Measurements from ENCODE around the gene FRAT2.
"Not testable (repeated sequence)": the region's sequence is repeated elsewhere in the genome, so short reads cannot be mapped to it uniquely, and the experiment has no call there.

FRAT2 gene

DNA sequence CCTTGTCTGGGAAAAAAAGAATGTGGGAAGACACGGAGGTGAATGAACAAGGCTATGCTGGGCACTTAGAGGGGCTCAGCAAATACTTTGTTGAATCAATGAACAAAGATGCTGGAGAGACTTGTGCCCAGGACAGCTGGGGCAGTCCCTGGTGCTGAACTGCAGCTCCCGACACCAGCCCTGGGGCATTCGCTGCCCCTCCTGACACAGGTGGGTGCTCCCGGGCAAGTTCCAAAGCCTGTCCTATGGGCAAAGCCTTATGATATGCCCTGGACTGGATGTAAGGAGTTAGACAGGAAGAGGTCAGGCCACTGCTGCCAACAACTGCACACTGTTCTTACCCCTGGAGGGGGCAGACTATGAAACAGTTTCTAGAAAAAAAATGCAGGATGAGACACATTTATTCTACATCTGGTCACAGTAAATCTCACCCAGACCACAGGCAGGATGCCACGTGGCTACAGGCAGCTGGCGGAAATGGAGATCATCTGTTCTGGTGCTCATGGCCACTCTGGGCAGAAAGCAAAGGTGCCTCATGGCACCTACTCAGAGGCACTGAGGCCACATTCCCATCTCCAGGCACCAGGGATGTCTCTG is 21.9 kb upstream of the FRAT2 start:
- H3K27ac ChIP-seq: no peak overlapping the region
- TF ChIP-seq, protein P1, sequence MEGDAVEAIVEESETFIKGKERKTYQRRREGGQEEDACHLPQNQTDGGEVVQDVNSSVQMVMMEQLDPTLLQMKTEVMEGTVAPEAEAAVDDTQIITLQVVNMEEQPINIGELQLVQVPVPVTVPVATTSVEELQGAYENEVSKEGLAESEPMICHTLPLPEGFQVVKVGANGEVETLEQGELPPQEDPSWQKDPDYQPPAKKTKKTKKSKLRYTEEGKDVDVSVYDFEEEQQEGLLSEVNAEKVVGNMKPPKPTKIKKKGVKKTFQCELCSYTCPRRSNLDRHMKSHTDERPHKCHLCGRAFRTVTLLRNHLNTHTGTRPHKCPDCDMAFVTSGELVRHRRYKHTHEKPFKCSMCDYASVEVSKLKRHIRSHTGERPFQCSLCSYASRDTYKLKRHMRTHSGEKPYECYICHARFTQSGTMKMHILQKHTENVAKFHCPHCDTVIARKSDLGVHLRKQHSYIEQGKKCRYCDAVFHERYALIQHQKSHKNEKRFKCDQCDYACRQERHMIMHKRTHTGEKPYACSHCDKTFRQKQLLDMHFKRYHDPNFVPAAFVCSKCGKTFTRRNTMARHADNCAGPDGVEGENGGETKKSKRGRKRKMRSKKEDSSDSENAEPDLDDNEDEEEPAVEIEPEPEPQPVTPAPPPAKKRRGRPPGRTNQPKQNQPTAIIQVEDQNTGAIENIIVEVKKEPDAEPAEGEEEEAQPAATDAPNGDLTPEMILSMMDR (conservative IDR thresholded peaks at IDR 0.05): no peak

DNA sequence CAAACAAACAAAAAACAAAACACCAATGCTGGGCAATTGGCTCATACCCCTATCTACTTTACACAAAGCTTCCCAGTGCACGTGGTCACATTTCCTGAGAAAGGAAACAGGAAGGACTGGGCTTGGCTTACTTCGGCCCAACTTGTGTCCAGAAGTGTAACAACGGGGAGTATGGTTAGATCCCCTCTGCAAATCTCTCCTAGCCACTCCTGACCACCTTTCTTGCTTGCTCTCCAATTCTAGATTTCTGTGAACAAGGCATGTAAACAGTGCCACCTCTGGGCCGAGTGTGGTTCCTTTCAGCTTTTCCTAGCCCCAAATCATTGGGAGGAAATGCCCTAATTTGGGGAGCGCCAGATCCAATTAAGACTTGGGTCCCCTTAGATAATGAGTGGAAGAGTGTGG is 21.0 kb upstream of the FRAT2 start:
- TF ChIP-seq ZFX (IDR thresholded peaks at IDR 0.05): no peak
- TF ChIP-seq, protein P1 (conservative IDR thresholded peaks at IDR 0.05): no peak
- no peak overlapping the region for H3K27ac ChIP-seq

DNA sequence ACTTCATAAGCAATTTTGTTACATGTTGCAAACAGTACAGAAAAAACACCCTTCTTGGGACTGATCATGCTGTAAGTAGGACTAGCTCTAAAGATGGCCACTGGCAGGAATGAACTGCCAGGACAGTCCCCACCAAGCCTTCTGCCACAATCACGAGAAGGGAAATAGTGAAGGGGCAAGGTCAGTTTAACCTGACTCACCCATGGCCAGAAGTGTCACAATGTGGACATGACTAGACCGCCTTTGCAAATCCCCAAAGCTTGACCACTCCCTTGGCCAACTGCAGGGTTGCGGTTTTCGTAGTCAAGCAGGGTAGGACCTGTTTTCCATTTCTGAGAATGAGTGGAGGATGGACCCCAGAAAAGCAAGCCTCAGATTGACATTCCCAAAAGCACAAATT is 19.4 kb upstream of the FRAT2 start:
- TF ChIP-seq, protein P1 (conservative IDR thresholded peaks at IDR 0.05): no peak
- no peak for TF ChIP-seq ZFX (IDR thresholded peaks at IDR 0.05)
- H3K27ac ChIP-seq: no peak overlapping the region

DNA sequence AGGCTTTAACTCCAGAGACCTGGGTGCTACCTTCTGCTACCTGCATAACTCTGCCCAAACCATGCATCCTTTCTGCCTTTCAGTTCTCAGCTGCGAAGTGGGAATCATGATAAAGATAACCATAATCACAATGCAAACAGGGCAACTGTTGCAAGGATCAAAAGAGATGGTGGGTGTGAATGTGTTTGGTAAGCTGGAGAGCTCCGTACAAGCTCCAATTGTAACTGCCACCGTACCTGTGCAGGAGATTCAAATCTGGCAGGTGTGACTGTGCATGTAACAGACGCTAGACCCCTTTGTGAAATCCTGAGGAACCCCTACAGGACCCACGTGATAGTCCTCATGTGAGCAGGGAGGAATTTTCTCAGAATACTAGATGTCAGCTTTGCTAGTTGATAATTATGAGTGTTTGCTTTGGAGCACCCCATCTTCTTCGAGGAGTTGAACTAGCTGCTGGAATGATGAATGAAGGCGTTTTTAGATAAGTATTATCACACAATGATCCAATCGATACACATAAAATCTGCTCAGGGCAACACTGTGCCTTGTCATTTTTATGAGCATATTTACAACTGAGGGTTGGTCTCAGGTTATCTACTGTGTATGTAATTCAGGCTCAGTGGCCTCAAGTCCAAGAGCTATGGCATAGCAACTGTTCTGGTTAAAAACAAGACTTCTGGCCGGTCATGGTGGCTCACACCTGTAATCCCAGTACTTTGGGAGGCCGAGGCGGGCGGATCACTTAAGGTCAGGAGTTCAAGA is 15.4 kb upstream of the FRAT2 start:
- TF ChIP-seq, protein P1 (conservative IDR thresholded peaks at IDR 0.05): no peak
- no peak for TF ChIP-seq ZFX (IDR thresholded peaks at IDR 0.05)
- no peak overlapping the region for H3K27ac ChIP-seq

DNA sequence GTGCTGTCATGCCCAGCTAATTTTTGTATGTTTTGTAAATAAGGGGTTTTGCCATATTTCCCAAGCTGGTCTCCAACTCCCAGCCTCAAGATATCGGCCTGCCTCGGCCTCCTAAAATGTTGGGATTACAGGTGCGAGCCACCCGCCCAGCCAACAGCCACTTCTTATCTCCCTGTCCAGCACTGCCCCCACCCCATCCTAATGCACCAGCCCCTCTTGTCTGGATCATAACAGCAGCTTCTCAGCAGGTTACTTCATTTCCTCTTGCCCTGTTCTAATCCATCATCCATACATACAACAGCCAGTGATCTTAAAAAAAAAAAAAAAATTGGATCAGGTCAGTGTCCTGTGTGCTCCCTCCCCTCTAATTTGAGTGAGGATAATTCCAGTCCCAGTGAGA is 12.8 kb upstream of the FRAT2 start:
- no peak overlapping the region for H3K27ac ChIP-seq
- no peak for TF ChIP-seq ZFX (IDR thresholded peaks at IDR 0.05)
- TF ChIP-seq, protein P1 (conservative IDR thresholded peaks at IDR 0.05): no peak

DNA sequence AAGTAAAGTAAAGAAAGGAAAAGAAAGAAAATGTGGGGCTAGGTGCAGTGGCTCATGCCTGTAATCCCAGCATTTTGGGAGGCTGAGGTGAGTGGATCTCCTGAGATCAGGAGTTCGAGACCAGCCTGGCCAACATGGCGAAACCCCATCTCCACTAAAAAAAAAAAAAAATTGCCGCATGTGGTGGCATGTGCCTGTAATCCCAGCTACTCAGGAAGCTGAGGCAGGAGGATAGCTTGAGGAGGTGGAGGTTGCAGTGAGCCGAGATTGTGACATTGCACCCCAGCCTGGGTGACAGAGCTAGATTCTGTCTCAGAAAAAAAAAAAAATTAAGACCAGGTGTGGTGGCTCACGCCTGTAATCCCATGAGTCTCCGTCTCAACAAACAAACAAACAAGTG is 9.1 kb upstream of the FRAT2 start:
- H3K27ac ChIP-seq: not testable (repeated sequence)

DNA sequence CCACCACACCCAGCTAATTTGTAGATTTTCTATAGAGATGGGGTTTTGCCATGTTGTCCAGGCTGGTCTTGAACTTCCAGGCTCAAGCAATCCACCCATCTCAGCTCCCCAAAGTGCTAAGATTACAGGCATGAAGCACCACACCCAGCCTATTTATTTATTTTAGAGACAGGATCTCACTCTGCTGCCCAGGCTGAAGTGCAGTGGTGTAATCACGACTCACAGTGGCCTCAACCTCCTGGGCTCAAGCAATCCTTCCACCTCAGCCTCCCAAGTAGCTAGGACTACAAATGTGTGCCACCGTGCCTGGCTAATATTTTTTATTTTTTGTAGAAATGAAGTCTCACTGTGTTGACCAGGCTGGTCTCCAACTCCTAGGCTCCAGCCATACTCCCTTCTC is 6.9 kb upstream of the FRAT2 start:
- H3K27ac ChIP-seq: no peak overlapping the region
- TF ChIP-seq, protein P1 (conservative IDR thresholded peaks at IDR 0.05): no peak
- TF ChIP-seq ZFX (IDR thresholded peaks at IDR 0.05): no peak

DNA sequence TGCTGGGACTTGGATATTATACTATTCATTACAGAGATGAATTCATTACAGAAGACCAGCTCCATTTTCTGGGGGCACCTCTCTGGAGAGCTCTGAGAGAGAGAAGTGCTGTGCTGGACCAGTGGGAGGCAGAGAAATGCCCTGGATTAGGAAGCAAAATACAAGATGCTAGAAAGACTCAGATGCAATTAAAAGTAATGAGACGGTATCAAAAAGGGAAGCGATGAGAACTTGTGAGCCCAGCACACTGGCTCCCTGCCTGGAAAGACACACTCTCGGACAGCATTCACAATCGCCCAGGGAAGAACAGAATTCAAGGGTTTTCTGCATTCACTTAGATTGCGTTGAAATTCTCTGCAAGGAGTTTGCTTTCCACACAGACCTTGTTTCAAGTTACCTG is 3.5 kb upstream of the FRAT2 start:
- TF ChIP-seq, protein P1 (conservative IDR thresholded peaks at IDR 0.05): no peak
- TF ChIP-seq ZFX (IDR thresholded peaks at IDR 0.05): no peak
- H3K27ac ChIP-seq: no peak overlapping the region
